Natural killer cell (primary cell): Measurements from ENCODE around the gene PRSS38. TPM values are rescaled to one million over a fixed set of nuclear protein-coding genes. Genes with fewer than 3 reads are reported as not detected.

Source experiments
- ATAC-seq, 3 donors: fragments of 150-1000 bp in 2 of 3; fragments of 200-7000 bp in 1 of 3; cut with Tn5 transposase; 1 replicate in 1 of 3; 2 replicates in 2 of 3; pipeline ENCODE4 v1.10.0; 2021; ENCODE audit warnings: mild to moderate bottlenecking in 2 of 3, moderate library complexity in 2 of 3
- DNase-seq, 2 donors: peaks; one replicate each; pipeline versions ENCODE4 v3.0.0 to v3.0.0-alpha.2; 2013 to 2021; ENCODE audit warnings: mixed read lengths in 1 of 2
- H3K27ac ChIP-seq: one replicate; pipeline ENCODE4 v1.5.1; 2013; ENCODE audit warnings: mild to moderate bottlenecking, low read length
- H3K27me3 ChIP-seq: one replicate; pipeline ENCODE4 v1.6.1; 2013; ENCODE audit warnings: low read length; ENCODE audit not compliant: control insufficient read depth, insufficient read depth
- H3K36me3 ChIP-seq: one replicate; pipeline ENCODE4 v1.6.1; 2013; ENCODE audit warnings: low read length; ENCODE audit not compliant: control insufficient read depth, insufficient read depth
- H3K4me1 ChIP-seq: one replicate; pipeline ENCODE4 v1.6.1; 2013; ENCODE audit warnings: low read length; ENCODE audit not compliant: control insufficient read depth, insufficient read depth
- H3K4me3 ChIP-seq: one replicate; pipeline ENCODE4 v1.5.1; 2013; ENCODE audit warnings: low read length
- H3K9me3 ChIP-seq: one replicate; pipeline ENCODE4 v1.6.1; 2013; ENCODE audit warnings: low read length; ENCODE audit not compliant: control insufficient read depth, insufficient read depth
- H3K27ac Mint-ChIP-seq, 2 donors: one replicate each; pipeline ENCODE4 v1.8.0; 2022; ENCODE audit warnings: mild to moderate bottlenecking in 2 of 2, mixed read lengths in 2 of 2, moderate library complexity in 1 of 2
- H3K27me3 Mint-ChIP-seq, 2 donors: one replicate each; pipeline ENCODE4 v1.8.0; 2022; ENCODE audit warnings: low read depth in 2 of 2, mixed read lengths in 2 of 2
- H3K36me3 Mint-ChIP-seq: one replicate; pipeline ENCODE4 v1.8.0; 2022; ENCODE audit warnings: mixed read lengths
- H3K4me1 Mint-ChIP-seq, 2 donors: one replicate each; pipeline ENCODE4 v1.8.0; 2022; ENCODE audit warnings: mixed read lengths in 2 of 2
- H3K4me3 Mint-ChIP-seq: one replicate; pipeline ENCODE4 v1.8.0; 2022; ENCODE audit warnings: mild to moderate bottlenecking, moderate library complexity, mixed read lengths
- H3K9me3 Mint-ChIP-seq, 2 donors: one replicate each; pipeline ENCODE4 v1.8.0; 2022; ENCODE audit warnings: mixed read lengths in 2 of 2
- CTCF ChIP-seq: fragments of 200-600 bp; IDR thresholded peaks from one replicate; pipeline ENCODE4 v1.8.0; 2022; ENCODE audit warnings: antibody characterized with exemption
- WGBS: methylation state at CpG from one replicate; pipeline ENCODE4 v1.1.7; 2013; ENCODE audit warnings: missing lambda C conversion rate; ENCODE audit not compliant: insufficient coverage; 5-methylcytosine and 5-hydroxymethylcytosine counted together
- intact Hi-C: fragments of 100-400 bp; cut with micrococcal nuclease; formaldehyde crosslinking; loops from one replicate; pipeline ENCODE4 v1.14.2; 2022
- total RNA-seq, 4 donors: library from RNA; stranded (reverse); fragments of 120-200 nt in 1 of 4; gene quantifications; one replicate each; pipeline versions ENCODE4 v1.2.3 to v1.2.4, GENCODE V29; 2013 to 2022

Gene PRSS38
- total RNA-seq, 3 donors from 2014 or later (not counting 1 experiment from before 2014, with no cell fraction given), result not detected

- peaks cover 31% of the 10 kb centered on the region for H3K4me1 ChIP-seq
- DNase-seq (no peak), ATAC-seq (no peak)
- intact Hi-C loops, result no loop called here
- 92% methylated on average over 4 of the region's 4 CpGs for whole genome bisulfite sequencing
- no peaks in the 10 kb centered on the region for H3K36me3 Mint-ChIP-seq
- H3K27ac ChIP-seq, result no peak overlapping the region
- peaks cover 14 to 33% of the 10 kb centered on the region in 2 donors for H3K27me3 Mint-ChIP-seq
- peaks cover 32% of the 10 kb centered on the region for H3K27me3 ChIP-seq
- no peak for TF ChIP-seq CTCF
- no peaks in the 10 kb centered on the region for H3K36me3 ChIP-seq
- no peaks in the 10 kb centered on the region for H3K9me3 ChIP-seq
- no peaks in the 10 kb centered on the region for H3K9me3 Mint-ChIP-seq
- H3K27ac Mint-ChIP-seq, result no peak overlapping the region
- no peak overlapping the region for H3K4me3 ChIP-seq
- no peak overlapping the region for H3K4me3 Mint-ChIP-seq
- peaks cover 8 to 27% of the 10 kb centered on the region in 2 donors for H3K4me1 Mint-ChIP-seq
Observed at GRCh38 chr1:227790868-227791267, 24.6 kb upstream of the PRSS38 start.

- H3K9me3 Mint-ChIP-seq, result no peaks in the 10 kb centered on the region
- ATAC-seq, result no peak
- no peaks in the 10 kb centered on the region for H3K9me3 ChIP-seq
- H3K27ac Mint-ChIP-seq, result no peak overlapping the region
- H3K27ac ChIP-seq, result no peak overlapping the region
- H3K27me3 ChIP-seq, result peaks cover 30% of the 10 kb centered on the region
- no peak overlapping the region for H3K4me3 ChIP-seq
- peaks cover 7 to 25% of the 10 kb centered on the region in 2 donors for H3K27me3 Mint-ChIP-seq
- no peaks in the 10 kb centered on the region for H3K36me3 ChIP-seq
- H3K4me1 Mint-ChIP-seq, result peaks cover 8 to 27% of the 10 kb centered on the region in 2 donors
- H3K4me1 ChIP-seq, result peaks cover 24% of the 10 kb centered on the region
- no peak overlapping the region for H3K4me3 Mint-ChIP-seq
- no peaks in the 10 kb centered on the region for H3K36me3 Mint-ChIP-seq
- 96% methylated on average over 5 of the region's 6 CpGs for WGBS
- no peak for TF ChIP-seq CTCF
- intact Hi-C loops, result no loop called here
- no peak for DNase-seq
Observed at GRCh38 chr1:227791425-227792143, 23.9 kb upstream of the PRSS38 start.

GRCh38 chr1:227792216-227793078 is 23.0 kb upstream of the PRSS38 start:
- intact Hi-C loops, result no loop called here
- H3K27me3 ChIP-seq, result peaks cover 21% of the 10 kb centered on the region
- Mint-ChIP-seq H3K4me3 (no peak overlapping the region), H3K36me3 (no peaks in the 10 kb centered on the region), H3K9me3 (no peaks in the 10 kb centered on the region), H3K4me1 (peaks cover under 1 to 18% of the 10 kb centered on the region in 2 donors), H3K27ac (no peak overlapping the region), H3K27me3 (peaks cover 6 to 18% of the 10 kb centered on the region in 2 donors)
- no peak overlapping the region for H3K27ac ChIP-seq
- peaks cover 15% of the 10 kb centered on the region for H3K4me1 ChIP-seq
- no peaks in the 10 kb centered on the region for H3K9me3 ChIP-seq
- TF ChIP-seq CTCF, result no peak
- DNase-seq (no peak), ATAC-seq (no peak)
- no peak overlapping the region for H3K4me3 ChIP-seq
- H3K36me3 ChIP-seq, result no peaks in the 10 kb centered on the region
- 93% methylated on average over 19 of the region's 19 CpGs for WGBS
